C4-2B (cell line): ENCODE measurements around the gene PKMYT1.

Source experiments
- CTCF ChIP-seq: fragments of 450-650 bp; conservative IDR thresholded peaks from 2 replicates; pipeline ENCODE4 v1.5.1; 2017; ENCODE audit warnings: mild to moderate bottlenecking
- ZFX ChIP-seq: fragments of 450-650 bp; IDR thresholded peaks from 2 replicates; pipeline ENCODE4 v1.6.1; 2017

GRCh38 chr16:2992383-2993081, 12.3 kb upstream of the PKMYT1 start:
- TF ChIP-seq CTCF (no peak), ZFX (no peak)
